HAP-1 (cell line): ENCODE results near the gene NAXE.

ENCODE experiments used
- DNase-seq, 2 experiments: peaks; one replicate each; pipeline ENCODE4 v3.0.0-alpha.2; 2016 to 2020; ENCODE audit warnings: low spot score in 2 of 2
- H3K27me3 ChIP-seq: fragments of 250-450 bp; sonication (Bioruptor Pico); 2 replicates; pipeline ENCODE4 v1.5.1; 2020; ENCODE audit warnings: low read depth, mild to moderate bottlenecking, moderate library complexity
- H3K36me3 ChIP-seq: fragments of 250-450 bp; sonication (Bioruptor Pico); replicated peaks from 2 replicates; pipeline ENCODE4 v1.5.1; 2020; ENCODE audit warnings: mild to moderate bottlenecking
- H3K4me1 ChIP-seq: fragments of 250-450 bp; sonication (Bioruptor Pico); 2 replicates; pipeline ENCODE4 v1.5.1; 2020; ENCODE audit warnings: mild to moderate bottlenecking
- H3K4me3 ChIP-seq: fragments of 250-450 bp; sonication (Bioruptor Pico); 2 replicates; pipeline ENCODE4 v1.5.1; 2020; ENCODE audit warnings: mild to moderate bottlenecking, moderate library complexity
- H3K9me3 ChIP-seq: fragments of 250-450 bp; sonication (Bioruptor Pico); 2 replicates; pipeline ENCODE4 v1.5.1; 2020; ENCODE audit warnings: mild to moderate bottlenecking, moderate library complexity
- in situ Hi-C: fragments of 300-500 bp; cut with MboI; formaldehyde crosslinking; loops from 3 replicates; pipeline ENCODE4 v1.14.3; 2020; ENCODE audit warnings: low sequenced_read_pairs, inconsistent platforms, mixed read lengths

The NAXE gene

DNA sequence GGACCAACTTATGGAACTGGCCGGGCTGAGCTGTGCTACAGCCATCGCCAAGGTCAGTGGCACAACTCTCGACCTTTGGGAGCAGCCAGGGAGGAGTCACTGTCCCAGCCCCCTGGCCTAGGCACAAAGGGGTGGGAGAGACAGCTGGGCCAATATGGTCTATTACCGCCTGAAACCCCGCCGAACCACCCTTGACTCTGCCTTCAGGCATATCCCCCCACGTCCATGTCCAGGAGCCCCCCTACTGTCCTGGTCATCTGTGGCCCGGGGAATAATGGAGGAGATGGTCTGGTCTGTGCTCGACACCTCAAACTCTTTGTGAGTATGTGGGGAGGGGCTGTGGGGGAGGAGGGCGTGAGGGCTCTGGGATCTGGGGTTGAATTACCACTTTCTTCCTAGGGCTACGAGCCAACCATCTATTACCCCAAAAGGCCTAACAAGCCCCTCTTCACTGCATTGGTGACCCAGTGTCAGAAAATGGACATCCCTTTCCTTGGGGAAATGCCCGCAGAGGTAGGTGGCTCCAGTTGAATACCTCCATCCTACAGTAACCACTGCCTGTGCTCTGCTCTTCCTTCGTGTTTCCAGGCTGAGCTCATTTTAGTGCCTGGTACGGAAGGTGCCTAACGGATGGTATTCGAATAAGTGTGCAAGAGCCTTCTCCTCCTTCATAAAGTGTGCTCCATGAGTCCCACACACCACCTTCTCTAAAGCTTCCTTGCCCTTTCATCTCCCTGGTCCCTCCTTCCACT lies 758 bp downstream of the NAXE start:
- Histone ChIP-seq H3K4me3 (peak overlapping the region; percentile 84), H3K4me1 (peaks cover 7% of the 10 kb centered on the region), H3K27me3 (no peaks in the 10 kb centered on the region), H3K36me3 (peaks cover 50% of the 10 kb centered on the region), H3K9me3 (no peaks in the 10 kb centered on the region)
- in situ Hi-C loops: no loop called here
- peak in 1 of 2 experiments; percentile 40 for DNase-seq

DNA sequence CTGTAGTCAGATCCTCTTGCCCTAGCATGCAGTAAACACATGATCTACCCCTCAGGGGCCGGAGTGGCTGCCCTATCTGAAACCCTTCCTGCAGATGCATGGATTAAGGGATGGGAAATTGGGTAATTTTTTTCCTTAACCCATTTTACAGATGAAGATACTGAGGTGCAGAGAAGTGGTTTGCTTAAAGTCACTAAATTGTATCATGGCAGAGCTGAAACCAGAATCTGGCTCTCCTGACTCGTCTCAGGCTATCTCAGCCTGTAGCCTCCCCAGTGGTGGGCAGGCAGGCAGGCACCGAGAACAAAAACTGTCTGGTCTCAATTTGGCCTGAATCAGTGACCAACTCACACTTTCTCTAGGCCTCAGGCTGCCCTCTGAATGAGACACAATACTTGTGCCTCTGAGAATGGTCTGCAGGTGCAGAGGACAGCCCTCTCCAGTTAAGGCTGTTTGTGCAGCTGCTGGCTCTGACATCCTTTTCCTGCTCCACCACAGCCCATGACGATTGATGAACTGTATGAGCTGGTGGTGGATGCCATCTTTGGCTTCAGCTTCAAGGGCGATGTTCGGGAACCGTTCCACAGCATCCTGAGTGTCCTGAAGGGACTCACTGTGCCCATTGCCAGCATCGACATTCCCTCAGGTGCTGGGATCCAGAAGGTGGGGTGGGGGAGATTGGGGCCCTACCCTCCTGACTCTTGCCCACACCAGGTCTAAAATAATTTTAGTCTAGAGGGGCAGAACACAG lies 1.5 kb downstream of the NAXE start:
- Histone ChIP-seq H3K9me3 (no peaks in the 10 kb centered on the region), H3K27me3 (no peaks in the 10 kb centered on the region), H3K4me1 (peaks cover 7% of the 10 kb centered on the region), H3K36me3 (peaks cover 57% of the 10 kb centered on the region), H3K4me3 (peak overlapping the region; percentile 84; the same call in 1 of the 2 replicates)
- in situ Hi-C loops: no loop called here
- DNase-seq: no peak

- in situ Hi-C loops: no loop called here
- H3K4me1 ChIP-seq: peaks cover 7% of the 10 kb centered on the region
- H3K9me3 ChIP-seq: no peaks in the 10 kb centered on the region
- no peaks in the 10 kb centered on the region for H3K27me3 ChIP-seq
- H3K36me3 ChIP-seq: peaks cover 62% of the 10 kb centered on the region
- H3K4me3 ChIP-seq: no peak overlapping the region
- no peak for DNase-seq
Measured at GRCh38 chr1:156593661-156593989, 2.0 kb downstream of the NAXE start.

GRCh38 chr1:156594190-156594589 lies 2.6 kb downstream of the NAXE start:
- Histone ChIP-seq H3K36me3 (peaks cover 67% of the 10 kb centered on the region), H3K4me3 (no peak overlapping the region), H3K27me3 (no peaks in the 10 kb centered on the region), H3K9me3 (no peaks in the 10 kb centered on the region), H3K4me1 (peaks cover 7% of the 10 kb centered on the region)
- in situ Hi-C loops: no loop called here
- no peak for DNase-seq

DNA sequence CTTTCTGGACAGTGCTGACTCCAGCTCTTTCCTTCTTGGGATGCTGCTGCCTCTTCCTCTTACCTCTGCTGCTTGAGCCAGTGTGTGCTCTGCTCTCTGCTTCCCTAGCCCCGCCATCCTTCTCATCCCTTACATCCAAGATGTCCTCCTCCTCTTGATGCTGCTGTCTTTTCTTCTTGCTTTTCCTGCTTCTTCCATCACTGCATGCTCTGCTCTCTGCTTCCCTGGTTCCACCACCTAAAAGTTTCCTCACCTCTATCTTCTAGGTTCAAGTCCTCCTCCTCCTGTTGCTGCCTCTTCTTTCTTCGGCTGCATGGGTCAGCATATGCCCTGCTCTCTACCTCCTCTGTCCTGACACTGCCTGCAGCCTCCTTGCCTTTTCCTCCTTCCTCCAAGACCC lies 3.4 kb downstream of the NAXE start:
- in situ Hi-C loops: no loop called here
- H3K4me3 ChIP-seq: no peak overlapping the region
- DNase-seq: no peak
- peaks cover 71% of the 10 kb centered on the region for H3K36me3 ChIP-seq
- peaks cover 10% of the 10 kb centered on the region for H3K4me1 ChIP-seq
- no peaks in the 10 kb centered on the region for H3K9me3 ChIP-seq
- H3K27me3 ChIP-seq: no peaks in the 10 kb centered on the region

- Histone ChIP-seq H3K27me3 (no peaks in the 10 kb centered on the region), H3K9me3 (no peaks in the 10 kb centered on the region), H3K4me1 (peaks cover 9% of the 10 kb centered on the region; the same call in 1 of the 2 replicates), H3K36me3 (peaks cover 71% of the 10 kb centered on the region), H3K4me3 (no peak overlapping the region)
- in situ Hi-C loops: no loop called here
- DNase-seq: no peak
Measured at GRCh38 chr1:156596426-156596825, 4.8 kb downstream of the NAXE start.

- H3K9me3 ChIP-seq: no peaks in the 10 kb centered on the region
- H3K36me3 ChIP-seq: peaks cover 64% of the 10 kb centered on the region
- no peaks in the 10 kb centered on the region for H3K27me3 ChIP-seq
- no peak overlapping the region for H3K4me3 ChIP-seq
- peaks cover 14% of the 10 kb centered on the region for H3K4me1 ChIP-seq
- in situ Hi-C loops: no loop called here
- no peak for DNase-seq
Measured at GRCh38 chr1:156598125-156598524, 6.5 kb downstream of the NAXE start.

DNA sequence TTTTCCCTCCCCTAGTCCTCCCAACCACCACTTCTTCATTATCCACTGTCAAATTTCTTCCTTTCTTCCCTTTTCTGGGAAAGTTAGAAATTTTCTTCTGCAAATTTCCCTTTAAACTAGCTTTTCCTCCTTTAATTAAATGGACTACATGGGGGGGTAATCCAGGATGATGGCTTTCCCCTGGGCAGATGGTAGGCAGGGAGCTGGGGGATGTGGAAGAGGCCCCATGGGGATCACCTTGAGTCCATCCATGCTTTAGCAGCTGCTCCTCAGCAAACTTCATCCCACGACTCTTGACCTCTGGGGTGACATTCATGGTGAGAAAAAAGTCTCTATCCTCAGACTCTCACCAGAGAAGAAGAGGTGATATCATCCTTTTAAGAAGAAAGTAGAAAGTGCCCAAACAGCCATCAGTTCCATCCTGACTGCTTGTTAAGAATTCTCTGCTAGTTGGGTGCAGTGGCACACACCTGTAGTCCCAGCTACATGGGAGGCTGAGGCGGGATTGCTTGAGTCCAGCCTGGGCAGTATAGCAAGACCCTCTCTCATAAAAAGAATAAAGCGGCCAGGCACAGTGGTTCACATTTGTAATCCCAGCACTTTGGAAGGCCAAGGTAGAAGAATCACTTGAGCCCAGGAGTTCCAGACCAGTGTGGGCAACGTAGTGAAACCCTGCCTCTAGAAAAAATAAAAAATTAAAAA lies 7.3 kb downstream of the NAXE start:
- no peaks in the 10 kb centered on the region for H3K27me3 ChIP-seq
- H3K4me3 ChIP-seq: no peak overlapping the region
- peaks cover 14% of the 10 kb centered on the region for H3K4me1 ChIP-seq
- no peak for DNase-seq
- in situ Hi-C loops: no loop called here
- H3K36me3 ChIP-seq: peaks cover 56% of the 10 kb centered on the region
- no peaks in the 10 kb centered on the region for H3K9me3 ChIP-seq

DNA sequence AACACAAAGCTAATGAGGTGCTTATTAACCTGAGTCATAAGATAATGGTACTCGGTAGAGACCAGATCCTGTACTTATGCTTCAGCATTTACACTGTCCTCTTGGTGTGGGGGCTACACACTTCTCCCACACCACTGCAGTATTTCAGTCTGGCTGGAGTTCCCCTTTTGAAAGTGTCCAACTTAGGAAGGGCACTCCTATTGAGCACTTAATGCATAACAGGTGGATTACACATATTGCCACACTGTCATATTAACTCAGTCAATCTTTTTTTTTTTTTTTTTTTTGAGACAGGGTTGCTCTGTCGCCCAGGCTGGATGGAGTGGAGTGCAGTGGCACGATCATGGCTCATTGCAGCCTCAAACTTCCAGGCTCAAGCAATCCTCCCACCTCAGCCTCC lies 8.2 kb downstream of the NAXE start:
- Histone ChIP-seq H3K27me3 (no peaks in the 10 kb centered on the region), H3K36me3 (peaks cover 47% of the 10 kb centered on the region), H3K4me1 (peaks cover 14% of the 10 kb centered on the region), H3K4me3 (no peak overlapping the region), H3K9me3 (no peaks in the 10 kb centered on the region)
- no peak for DNase-seq
- in situ Hi-C loops: no loop called here

DNA sequence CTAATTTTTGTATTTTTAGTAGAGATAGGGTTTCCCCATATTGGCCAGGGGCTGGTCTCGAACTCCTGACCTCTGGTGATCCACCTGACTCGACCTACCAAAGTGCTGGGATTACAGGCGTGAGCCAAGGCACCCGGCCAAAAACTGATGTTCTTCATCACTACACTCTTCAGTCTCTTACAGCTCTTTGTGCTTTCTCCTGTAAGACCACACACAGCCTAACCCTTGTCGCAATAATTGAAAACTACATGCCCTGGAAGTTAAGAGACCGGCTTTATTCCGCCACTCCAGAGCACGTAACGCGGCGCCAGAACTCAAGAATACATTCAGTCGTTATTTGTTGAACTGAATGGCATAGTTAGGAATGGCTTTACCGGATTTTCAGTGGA lies 9.2 kb downstream of the NAXE start:
- in situ Hi-C loops: no loop called here
- DNase-seq: no peak
- Histone ChIP-seq H3K4me1 (peaks cover 14% of the 10 kb centered on the region), H3K9me3 (no peaks in the 10 kb centered on the region), H3K27me3 (no peaks in the 10 kb centered on the region), H3K4me3 (peak overlapping the region; percentile 71), H3K36me3 (peaks cover 38% of the 10 kb centered on the region)

DNA sequence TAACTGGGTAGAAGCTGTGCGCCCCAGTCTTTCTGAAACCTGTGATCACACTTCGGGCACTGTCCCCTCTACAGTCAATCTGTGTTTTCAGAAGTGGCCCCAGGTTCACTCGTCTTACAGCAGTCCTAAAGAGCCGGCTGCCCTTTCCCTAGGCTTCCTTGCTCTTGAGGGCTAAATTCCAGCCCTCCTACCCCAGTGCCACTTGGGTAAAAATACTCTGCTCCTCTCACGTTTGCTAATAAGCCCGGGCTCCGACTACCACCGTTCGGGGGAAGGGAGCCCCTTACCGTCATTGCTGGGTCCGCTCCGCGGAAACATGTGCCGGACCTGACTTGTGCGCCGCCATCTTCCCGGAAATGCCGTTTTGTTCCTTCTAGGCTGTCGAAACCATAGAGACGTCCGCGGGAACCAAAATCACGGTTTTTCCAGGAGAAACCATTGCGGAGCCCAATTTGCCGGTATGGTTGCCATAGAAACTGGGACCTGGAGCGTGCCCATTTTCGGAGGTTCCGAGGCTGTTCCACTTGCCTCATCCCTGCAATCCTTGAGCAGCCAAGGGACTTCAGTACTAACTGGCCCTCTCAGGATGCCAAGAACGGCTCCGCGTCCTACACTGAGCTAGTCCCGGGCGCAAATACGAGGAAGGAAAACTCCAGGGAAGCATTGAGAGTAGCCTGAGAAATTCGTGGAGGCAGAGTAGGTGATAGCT lies 9.7 kb downstream of the NAXE start, which contains the start of gene GPATCH4:
GPATCH4 (minus strand) TSS at position 358 of the 709 bp plus-strand sequence.
- in situ Hi-C loops: no loop called here
- DNase-seq: peak; percentile 84 to 90
- H3K9me3 ChIP-seq: no peaks in the 10 kb centered on the region
- peaks cover 14% of the 10 kb centered on the region for H3K4me1 ChIP-seq
- peak within 1 kb of the TSS; percentile 71 for H3K4me3 ChIP-seq
- peaks cover 32% of the 10 kb centered on the region for H3K36me3 ChIP-seq
- H3K27me3 ChIP-seq: no peaks in the 10 kb centered on the region

DNA sequence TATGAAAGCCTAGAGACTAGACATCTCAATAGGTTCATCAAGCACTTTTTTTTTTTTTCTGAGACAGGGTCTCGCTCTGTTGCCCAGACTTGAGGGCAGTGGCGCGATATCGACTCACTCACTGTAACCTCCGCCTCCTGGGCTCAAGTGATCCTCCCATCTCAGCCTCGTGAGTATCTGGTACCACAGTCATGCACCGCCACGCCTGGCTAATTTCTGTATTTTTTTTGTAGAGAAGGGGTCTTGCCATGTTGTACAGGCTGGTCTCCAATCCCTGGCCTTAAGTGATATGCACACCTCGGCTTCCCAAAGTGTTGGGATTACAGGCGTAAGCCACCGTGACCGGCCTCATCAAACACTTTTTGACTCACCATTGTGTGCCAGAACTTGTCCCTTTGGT lies 10.3 kb downstream of the NAXE start:
- Histone ChIP-seq H3K9me3 (no peaks in the 10 kb centered on the region), H3K27me3 (no peaks in the 10 kb centered on the region), H3K4me1 (peaks cover 14% of the 10 kb centered on the region), H3K4me3 (peak overlapping the region; percentile 71), H3K36me3 (peaks cover 26% of the 10 kb centered on the region)
- in situ Hi-C loops: no loop called here
- no peak for DNase-seq

- Histone ChIP-seq H3K4me3 (no peak overlapping the region), H3K27me3 (no peaks in the 10 kb centered on the region), H3K9me3 (no peaks in the 10 kb centered on the region), H3K4me1 (peaks cover 14% of the 10 kb centered on the region), H3K36me3 (peaks cover 19% of the 10 kb centered on the region)
- DNase-seq: peak in 1 of 2 experiments; percentile 51
- in situ Hi-C loops: no loop called here
Measured at GRCh38 chr1:156602557-156602993, 11.0 kb downstream of the NAXE start.
